Type B pancreatic cell (in vitro differentiated cells): ENCODE results near the gene ETFB. TPM values are rescaled to one million over a fixed set of nuclear protein-coding genes. Genes with fewer than 3 reads are reported as not detected.
A peak's percentile ranks its signal among the peaks of the same experiment; 100 is the strongest.

Source experiments
- DNase-seq: peaks from one replicate; pipeline ENCODE4 v3.0.0; 2021; ENCODE audit warnings: mixed read lengths; ENCODE audit not compliant: unreplicated experiment; ENCODE audit errors: extremely low spot score
- H3K27ac Mint-ChIP-seq: 2 replicates; pipeline ENCODE4 v1.8.0; 2021; ENCODE audit warnings: mild to moderate bottlenecking, mixed read lengths
- H3K27me3 Mint-ChIP-seq: 2 replicates; pipeline ENCODE4 v1.8.0; 2021; ENCODE audit warnings: mixed read lengths
- H3K36me3 Mint-ChIP-seq: 2 replicates; pipeline ENCODE4 v1.8.0; 2021; ENCODE audit warnings: mixed read lengths
- H3K4me1 Mint-ChIP-seq: one replicate; pipeline ENCODE4 v1.8.0; 2021; ENCODE audit warnings: mixed read lengths; ENCODE audit not compliant: unreplicated experiment
- H3K4me3 Mint-ChIP-seq: 2 replicates; pipeline ENCODE4 v1.8.0; 2021; ENCODE audit warnings: mild to moderate bottlenecking, mixed read lengths
- H3K9me3 Mint-ChIP-seq: 2 replicates; pipeline ENCODE4 v1.8.0; 2021; ENCODE audit warnings: mixed read lengths
- CTCF ChIP-seq: fragments of 200-600 bp; sonication (generic); conservative IDR thresholded peaks from 2 replicates; pipeline ENCODE4 v1.5.0; 2021; ENCODE audit warnings: antibody characterized with exemption, mild to moderate bottlenecking
- total RNA-seq: library from RNA; stranded (reverse); gene quantifications from 2 replicates; pipeline ENCODE4 v1.2.1, GENCODE V29; 2021; ENCODE audit warnings: low replicate concordance

ETFB gene
- total RNA-seq, 1 donor from 2014 or later: 76.3 TPM

DNA sequence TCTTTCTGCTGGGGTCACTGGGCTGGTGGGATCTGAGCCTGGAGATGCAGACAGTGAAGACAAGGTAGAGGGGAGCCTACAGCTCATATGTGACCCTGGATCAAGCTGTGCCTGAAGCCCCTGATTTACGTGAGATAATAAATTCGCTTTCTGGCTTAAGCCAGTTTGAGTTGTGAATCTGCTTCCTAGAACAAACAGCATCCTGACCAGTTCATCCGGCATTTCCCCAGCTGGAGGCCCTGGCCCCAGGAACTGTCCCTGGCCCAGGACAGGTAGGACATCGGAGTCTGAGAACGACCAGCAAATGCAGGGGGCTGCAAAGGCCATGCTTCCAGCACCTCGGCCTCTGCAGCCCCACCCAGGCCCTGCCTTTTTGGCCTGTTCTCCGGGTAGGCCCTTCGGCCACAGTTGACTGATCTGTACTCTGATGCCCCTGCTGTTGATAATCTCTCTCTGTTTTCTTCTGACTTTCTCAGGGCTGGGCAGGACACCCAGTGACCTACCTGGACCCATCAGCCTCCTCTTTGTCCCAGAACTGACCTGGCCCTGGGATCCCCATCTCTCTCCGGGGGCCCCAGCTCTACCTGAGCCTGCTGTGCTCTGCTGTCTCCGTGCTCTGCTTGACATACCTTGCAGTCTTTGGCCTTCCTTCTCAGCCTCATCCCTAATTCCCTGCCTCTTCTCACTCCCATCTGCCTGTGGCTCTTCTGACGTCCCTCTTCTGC lies 14.8 kb downstream of the ETFB start:
- no peak for DNase-seq
- H3K27ac Mint-ChIP-seq: no peak overlapping the region
- H3K27me3 Mint-ChIP-seq: no peaks in the 10 kb centered on the region
- H3K4me1 Mint-ChIP-seq: peaks cover 19% of the 10 kb centered on the region
- TF ChIP-seq CTCF: no peak
- no peaks in the 10 kb centered on the region for H3K9me3 Mint-ChIP-seq
- H3K4me3 Mint-ChIP-seq: no peak overlapping the region
- peaks cover 11% of the 10 kb centered on the region for H3K36me3 Mint-ChIP-seq

DNA sequence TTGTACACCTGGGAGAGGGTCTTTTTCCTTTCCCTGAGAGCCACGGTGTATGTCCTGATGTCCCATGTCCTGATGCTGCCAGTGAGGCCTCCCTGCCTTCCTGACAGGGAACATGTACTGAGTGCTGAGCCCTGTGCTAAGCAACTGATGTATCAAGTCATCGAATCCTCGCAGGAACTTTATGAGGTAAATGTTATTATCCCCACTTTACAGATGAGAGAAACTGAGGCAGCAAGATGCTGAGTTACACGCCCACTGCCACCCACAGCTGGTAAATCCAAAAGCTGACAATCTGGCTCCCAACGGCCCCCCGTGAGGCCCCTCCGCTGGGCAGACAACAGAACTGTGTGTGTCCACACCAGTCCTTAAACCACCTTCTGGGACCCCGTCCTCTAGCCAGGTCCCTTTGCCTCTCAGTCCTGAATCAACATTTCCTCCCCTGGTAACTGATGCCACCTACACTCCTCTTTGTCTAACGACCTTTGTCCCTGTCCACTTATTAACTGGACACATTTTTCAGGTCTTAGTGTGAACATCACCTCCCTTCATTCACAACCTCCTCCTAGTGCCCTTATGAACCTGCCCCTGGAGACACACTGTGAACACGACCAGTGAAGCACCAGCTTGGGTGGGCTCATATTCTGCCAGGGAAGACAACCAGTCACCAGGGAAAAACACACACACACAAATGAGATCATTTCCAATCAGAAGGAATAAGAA lies 18.8 kb downstream of the ETFB start:
- H3K9me3 Mint-ChIP-seq: no peaks in the 10 kb centered on the region
- no peak for TF ChIP-seq CTCF
- peaks cover 12% of the 10 kb centered on the region for H3K4me1 Mint-ChIP-seq
- H3K4me3 Mint-ChIP-seq: no peak overlapping the region
- H3K27me3 Mint-ChIP-seq: peaks cover 3% of the 10 kb centered on the region
- H3K27ac Mint-ChIP-seq: no peak overlapping the region
- DNase-seq: no peak
- H3K36me3 Mint-ChIP-seq: peaks cover 15% of the 10 kb centered on the region

DNA sequence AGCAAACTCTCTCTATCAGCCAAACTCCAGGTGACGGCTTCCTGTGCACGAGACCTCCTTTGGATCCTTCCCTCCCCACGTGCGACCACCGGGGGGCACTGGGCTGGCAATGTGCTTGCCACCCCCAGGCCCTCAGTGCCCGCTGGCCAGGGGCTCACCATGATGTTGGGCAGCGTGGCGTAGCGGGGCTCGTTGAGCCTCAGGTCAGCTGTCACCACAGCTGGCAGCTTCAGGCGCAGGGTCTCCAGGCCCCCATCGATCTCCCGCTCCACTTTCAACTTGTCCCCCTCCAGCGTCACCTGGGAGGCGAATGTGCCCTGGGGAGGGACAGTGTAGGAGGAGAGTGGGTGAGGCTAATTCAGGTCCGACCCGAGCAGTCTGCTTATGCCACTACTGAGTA lies 19.4 kb downstream of the ETFB start:
- no peak for DNase-seq
- no peak overlapping the region for H3K4me3 Mint-ChIP-seq
- H3K27ac Mint-ChIP-seq: no peak overlapping the region
- peaks cover 5% of the 10 kb centered on the region for H3K27me3 Mint-ChIP-seq
- peaks cover 9% of the 10 kb centered on the region for H3K36me3 Mint-ChIP-seq
- H3K9me3 Mint-ChIP-seq: no peaks in the 10 kb centered on the region
- no peak for TF ChIP-seq CTCF
- peaks cover 15% of the 10 kb centered on the region for H3K4me1 Mint-ChIP-seq

- peaks cover 7% of the 10 kb centered on the region for H3K36me3 Mint-ChIP-seq
- no peak overlapping the region for H3K4me3 Mint-ChIP-seq
- H3K9me3 Mint-ChIP-seq: no peaks in the 10 kb centered on the region
- H3K27ac Mint-ChIP-seq: no peak overlapping the region
- peaks cover 19% of the 10 kb centered on the region for H3K4me1 Mint-ChIP-seq
- peaks cover 12% of the 10 kb centered on the region for H3K27me3 Mint-ChIP-seq
- no peak for DNase-seq
- no peak for TF ChIP-seq CTCF
Measured at GRCh38 chr19:51345076-51345620, 21.0 kb downstream of the ETFB start.

DNA sequence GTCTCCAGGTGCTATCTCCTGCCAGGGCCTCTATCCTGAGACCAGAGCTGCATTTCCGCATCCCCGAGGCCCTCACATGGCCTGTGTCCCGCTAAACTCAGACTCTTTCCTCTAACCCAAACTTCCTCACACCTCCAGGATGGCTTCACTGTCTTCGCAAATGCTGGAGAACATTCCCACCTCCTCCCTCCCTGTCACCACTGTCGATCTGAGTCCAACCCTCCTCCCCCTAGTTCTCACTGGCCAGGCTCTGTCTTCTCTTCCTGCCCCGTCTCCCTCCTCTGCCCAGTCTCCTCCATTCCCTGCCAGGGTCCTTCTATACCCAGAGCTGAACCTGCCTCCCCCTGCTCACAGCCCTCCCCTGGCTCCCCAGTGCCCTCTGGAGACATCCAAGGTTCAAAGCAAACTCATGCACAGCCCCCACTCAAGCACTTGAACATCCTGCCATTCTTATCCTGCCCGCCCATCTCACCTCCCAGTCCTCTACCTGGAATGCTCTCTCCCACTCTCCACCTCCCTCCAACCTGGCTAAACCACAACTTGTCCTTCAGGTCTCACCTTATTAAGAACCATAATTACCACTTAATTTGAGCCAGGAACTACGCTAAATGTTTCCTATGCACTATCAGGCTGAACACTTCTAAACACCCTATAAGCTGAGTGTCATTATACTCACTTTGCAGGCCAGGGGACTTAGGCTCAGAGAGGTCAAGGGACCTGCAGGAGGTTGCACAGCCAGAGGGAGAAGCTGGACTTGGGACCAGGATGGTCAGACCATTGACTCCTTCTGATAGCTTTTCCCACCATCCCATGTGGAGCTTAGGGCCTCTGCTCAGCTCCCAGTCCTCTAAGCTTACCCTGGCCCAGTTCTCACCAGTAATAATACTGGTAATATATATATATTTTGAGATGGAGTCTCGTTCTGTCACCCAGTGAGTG lies 23.3 kb downstream of the ETFB start:
- Mint-ChIP-seq H3K27ac (peak overlapping the region; percentile 19), H3K27me3 (peaks cover 12% of the 10 kb centered on the region), H3K36me3 (peaks cover 7% of the 10 kb centered on the region), H3K4me1 (peaks cover 28% of the 10 kb centered on the region), H3K9me3 (no peaks in the 10 kb centered on the region), H3K4me3 (peak overlapping the region; percentile 76)
- no peak for DNase-seq
- TF ChIP-seq CTCF: no peak
